Activated T-cell treated with anti-CD3 and anti-CD28 coated beads, Interleukin-2, amount 50 U/mL, for 4 hours (primary cell): ENCODE measurements around the gene CASP8. TPM values are rescaled to one million over a fixed set of nuclear protein-coding genes. Genes with fewer than 3 reads are reported as not detected.
"Not testable (repeated sequence)": the region's sequence is repeated elsewhere in the genome, so short reads cannot be mapped to it uniquely, and the experiment has no call there.

Experiments used
- ATAC-seq, 2 donors: fragments of 200-7000 bp; cut with Tn5 transposase; one replicate each; pipeline ENCODE4 v1.10.0; 2021
- DNase-seq: peaks from one replicate; pipeline ENCODE4 v3.0.0-alpha.2; 2020
- H3K27me3 Mint-ChIP-seq: one replicate; pipeline ENCODE4 v1.8.0; 2021; ENCODE audit warnings: low read depth, mixed read lengths
- H3K36me3 Mint-ChIP-seq: one replicate; pipeline ENCODE4 v1.8.0; 2022; ENCODE audit warnings: mixed read lengths; ENCODE audit not compliant: insufficient read depth
- H3K4me1 Mint-ChIP-seq: one replicate; pipeline ENCODE4 v1.8.0; 2021; ENCODE audit warnings: low read depth, mixed read lengths
- H3K4me3 Mint-ChIP-seq: one replicate; pipeline ENCODE4 v1.8.0; 2021; ENCODE audit warnings: mild to moderate bottlenecking, moderate library complexity, mixed read lengths
- H3K9me3 Mint-ChIP-seq: one replicate; pipeline ENCODE4 v1.8.0; 2021; ENCODE audit warnings: mixed read lengths
- total RNA-seq, 3 donors: library from RNA; stranded (reverse); gene quantifications; one replicate each; pipeline ENCODE4 v1.2.1, GENCODE V29; 2021

The CASP8 gene
- total RNA-seq, 3 donors from 2014 or later, result 31.6 to 45.8 (median 36.9) TPM

DNA sequence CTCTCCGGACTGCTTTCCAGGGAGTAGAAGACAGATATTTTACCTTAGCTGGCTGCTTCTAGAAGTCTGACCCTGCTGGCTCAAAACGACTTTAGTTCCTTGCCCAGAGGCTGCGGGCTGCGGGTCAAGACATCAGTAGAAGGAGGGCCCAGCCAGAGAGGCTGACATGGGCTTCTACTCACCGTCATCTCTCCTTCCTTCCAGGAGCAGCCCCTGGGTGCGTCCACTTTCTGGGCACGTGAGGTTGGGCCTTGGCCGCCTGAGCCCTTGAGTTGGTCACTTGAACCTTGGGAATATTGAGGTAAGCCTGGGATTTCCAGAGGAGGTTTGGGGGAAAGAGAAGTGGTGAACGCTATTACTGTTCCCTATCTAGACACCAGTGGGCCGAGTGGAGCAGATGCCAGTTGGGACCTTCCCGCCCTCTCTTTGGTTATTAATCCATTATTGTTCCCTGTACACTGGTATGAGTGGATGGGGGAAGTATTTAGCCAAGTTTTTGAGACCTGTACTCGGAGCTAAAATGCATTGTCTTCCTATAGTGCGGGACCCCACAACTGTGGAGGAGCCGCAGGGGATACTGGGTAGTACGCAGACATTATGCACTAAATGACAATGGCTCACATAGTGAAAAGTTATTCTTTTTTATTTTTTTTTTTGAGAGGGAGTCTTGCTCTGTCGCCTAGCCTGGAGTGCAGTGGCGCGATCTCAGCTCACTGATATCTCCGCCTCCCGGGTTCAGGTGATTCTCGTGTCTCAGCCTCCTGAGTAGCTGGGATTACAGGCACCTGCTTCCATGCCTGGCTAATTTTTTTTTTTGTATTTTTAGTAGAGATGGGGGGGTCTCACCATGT lies 26.3 kb upstream of the CASP8 start:
- H3K9me3 Mint-ChIP-seq, result no peaks in the 10 kb centered on the region
- DNase-seq (no peak), ATAC-seq (peak; percentile 14 to 21)
- no peaks in the 10 kb centered on the region for H3K27me3 Mint-ChIP-seq
- peaks cover 10% of the 10 kb centered on the region for H3K36me3 Mint-ChIP-seq
- H3K4me1 Mint-ChIP-seq, result peaks cover 50% of the 10 kb centered on the region
- peak overlapping the region; percentile 95 for H3K4me3 Mint-ChIP-seq

DNA sequence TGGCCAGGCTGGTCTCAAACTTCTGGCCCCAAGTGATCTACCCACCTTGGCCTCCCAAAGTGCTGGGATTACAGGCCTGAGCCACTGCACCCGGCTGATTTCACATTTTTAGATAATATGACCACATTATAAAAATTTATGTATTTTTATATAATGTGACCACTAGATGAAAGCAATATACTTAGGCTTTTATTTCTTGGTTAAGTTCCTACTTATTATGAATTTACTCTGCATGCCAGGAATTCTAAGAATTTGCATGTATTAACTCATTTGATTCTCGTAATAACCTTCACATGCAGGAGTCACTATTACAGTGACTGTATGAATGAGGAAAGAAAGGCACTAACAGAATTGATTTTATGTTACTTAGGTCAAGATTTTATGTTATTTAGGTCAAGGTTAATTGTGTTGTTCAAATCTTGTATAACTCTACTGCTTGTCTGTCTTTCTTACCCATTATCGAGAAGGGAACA lies 25.6 kb upstream of the CASP8 start:
- Mint-ChIP-seq H3K27me3 (no peaks in the 10 kb centered on the region), H3K4me1 (peaks cover 52% of the 10 kb centered on the region), H3K36me3 (peaks cover 14% of the 10 kb centered on the region), H3K9me3 (no peaks in the 10 kb centered on the region), H3K4me3 (peak overlapping the region; percentile 95)
- no peak for ATAC-seq
- no peak for DNase-seq

DNA sequence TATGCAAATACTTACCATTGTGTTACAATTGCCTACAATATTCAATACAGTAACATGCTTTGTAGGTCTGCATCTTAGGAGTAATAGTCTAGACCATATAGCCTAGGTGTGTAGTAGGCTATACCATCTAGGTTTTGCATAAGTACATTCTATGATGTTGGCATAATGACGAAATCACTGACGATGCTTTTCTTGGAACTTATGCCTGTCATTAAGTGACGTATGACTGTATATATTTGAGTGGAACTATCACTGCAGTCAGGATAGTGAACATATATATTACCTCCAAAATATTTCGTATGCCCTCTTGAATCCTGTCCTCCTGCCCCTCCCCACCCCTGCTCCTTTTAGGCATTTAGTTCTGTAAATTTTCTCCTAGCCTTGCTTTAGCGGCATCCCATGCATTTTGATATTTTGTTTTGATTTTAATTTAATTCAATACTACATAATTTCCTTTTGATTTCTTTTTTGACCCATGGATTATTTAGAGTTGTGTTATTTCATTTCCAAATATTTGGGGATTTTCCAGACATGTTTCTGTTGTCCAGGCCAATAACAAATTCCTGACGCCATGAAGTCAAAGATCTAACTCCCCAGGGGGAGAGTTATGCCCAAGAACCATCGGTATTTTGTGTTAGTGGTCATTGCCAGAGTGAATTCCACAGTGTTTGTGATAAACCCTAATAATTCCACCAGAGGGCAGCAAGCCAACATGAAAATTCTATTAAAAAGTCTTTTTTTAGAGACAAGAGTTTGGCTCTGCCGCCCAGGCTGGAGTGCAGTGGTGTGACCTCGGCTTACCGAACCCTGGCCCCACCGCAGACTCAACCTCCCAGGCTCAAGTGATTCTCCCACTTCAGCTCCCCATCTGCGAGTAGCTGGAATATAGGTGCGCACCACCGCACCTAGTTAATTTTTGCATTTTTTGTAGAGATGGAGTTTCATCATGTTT lies 24.2 kb upstream of the CASP8 start:
- Mint-ChIP-seq H3K4me1 (peaks cover 60% of the 10 kb centered on the region), H3K36me3 (peaks cover 29% of the 10 kb centered on the region), H3K4me3 (peak overlapping the region; percentile 95), H3K27me3 (no peaks in the 10 kb centered on the region), H3K9me3 (peaks cover 8% of the 10 kb centered on the region)
- ATAC-seq (peak in 1 of 2 donors; percentile 6), DNase-seq (peak; percentile 44)

DNA sequence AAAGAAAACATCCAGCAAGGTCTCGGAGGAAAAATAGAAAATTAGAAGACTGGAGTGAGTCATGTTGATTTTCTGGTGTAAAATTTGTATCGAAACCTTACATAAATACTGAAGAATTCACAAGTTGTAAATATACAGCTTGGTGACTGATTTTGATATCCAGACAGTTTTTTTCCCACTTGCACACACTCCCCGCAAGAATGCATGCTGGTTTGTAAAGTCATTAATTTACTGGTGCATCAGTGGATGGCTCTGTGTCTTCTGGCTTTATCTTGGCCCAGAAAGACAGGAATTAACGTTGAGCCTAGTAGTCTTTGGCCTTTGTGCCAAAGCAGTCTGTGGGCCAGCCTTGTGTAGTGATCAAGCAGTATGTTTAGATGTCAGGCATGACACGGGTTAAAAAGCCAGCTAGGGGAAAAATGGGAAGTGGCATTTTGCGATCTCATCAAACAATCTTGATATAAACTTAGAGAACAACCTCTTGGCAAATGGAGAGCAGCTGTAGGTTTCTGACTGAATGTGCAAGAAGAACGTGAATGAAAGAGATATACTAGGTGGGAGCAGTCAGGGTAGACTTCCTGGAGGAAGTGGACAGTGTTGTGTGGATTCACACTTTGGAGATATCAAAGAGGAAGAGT lies 22.7 kb upstream of the CASP8 start:
- Mint-ChIP-seq H3K4me3 (no peak overlapping the region), H3K36me3 (peaks cover 36% of the 10 kb centered on the region), H3K27me3 (no peaks in the 10 kb centered on the region), H3K4me1 (peaks cover 59% of the 10 kb centered on the region), H3K9me3 (peaks cover 18% of the 10 kb centered on the region)
- ATAC-seq (no peak), DNase-seq (no peak)

DNA sequence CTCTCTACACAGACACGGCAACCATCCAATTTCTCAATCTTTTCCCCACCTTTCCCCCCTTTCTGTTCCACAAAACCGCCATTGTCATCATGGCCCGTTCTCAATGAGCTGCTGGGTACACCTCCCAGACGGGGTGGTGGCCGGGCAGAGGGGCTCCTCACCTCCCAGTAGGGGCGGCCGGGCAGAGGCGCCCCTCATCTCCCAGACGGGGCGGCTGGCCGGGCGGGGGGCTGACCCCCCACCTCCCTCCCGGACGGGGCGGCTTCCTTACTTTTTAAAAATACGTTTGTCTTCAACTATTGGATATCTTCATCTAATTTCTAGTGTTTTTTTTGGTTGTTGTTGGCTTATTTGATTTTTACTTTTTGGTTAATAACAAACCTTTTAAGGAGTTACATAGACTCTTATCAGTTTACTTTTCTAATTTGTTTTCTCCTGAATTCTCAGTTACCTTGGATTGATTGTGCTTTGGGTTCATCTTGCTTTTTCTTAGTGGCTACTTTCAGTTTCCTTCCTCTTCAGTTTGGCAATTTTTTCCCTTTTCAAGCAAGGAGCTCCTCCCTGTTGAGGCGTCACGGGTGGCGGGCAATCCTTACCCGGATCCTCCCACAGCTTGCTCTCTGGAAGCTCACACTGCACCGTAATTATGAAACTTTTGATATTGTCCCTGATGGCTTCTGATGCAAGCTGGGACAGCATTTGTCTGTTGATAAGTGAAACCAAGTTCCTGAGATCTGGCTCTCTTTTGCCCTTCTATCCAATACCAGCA lies 21.0 kb upstream of the CASP8 start:
- Mint-ChIP-seq H3K36me3 (peaks cover 37% of the 10 kb centered on the region), H3K9me3 (peaks cover 18% of the 10 kb centered on the region), H3K4me1 (peaks cover 66% of the 10 kb centered on the region)
- DNase-seq, H3K27me3 Mint-ChIP-seq, H3K4me3 Mint-ChIP-seq, ATAC-seq: not testable (repeated sequence)

DNA sequence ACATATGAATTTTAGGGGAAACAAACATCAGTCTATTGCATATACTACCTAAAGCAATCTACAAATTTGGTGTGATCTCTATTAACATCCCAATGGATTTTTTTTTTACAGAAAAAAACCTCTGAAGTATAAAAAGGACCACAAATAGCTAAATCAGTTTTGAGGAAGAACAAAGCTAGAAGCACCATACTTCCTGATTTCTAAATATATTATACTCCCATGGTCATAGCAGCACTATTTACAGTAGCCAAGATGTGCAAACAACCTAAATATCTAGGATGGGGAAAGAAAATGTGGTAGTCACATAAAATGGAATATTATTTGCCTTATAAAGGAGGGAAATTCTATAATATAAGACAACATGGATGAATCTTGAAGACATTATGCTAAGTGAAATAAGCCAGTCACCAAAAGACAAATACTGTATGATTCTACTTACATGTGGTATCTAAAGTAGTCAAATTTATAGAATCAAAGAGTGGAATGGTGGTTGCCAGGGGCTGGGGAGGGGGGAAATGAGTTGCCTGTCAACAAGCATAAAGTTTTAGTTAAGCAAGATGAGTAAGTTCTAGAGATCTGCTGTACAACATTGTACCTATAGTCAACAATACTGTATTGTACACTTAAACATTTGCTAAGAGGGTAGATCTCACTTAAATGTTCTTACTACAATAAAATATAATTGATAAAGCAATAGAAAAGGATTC lies 17.6 kb upstream of the CASP8 start:
- Mint-ChIP-seq H3K27me3 (no peaks in the 10 kb centered on the region), H3K4me3 (no peak overlapping the region), H3K9me3 (peaks cover 18% of the 10 kb centered on the region), H3K4me1 (peaks cover 69% of the 10 kb centered on the region), H3K36me3 (peaks cover 35% of the 10 kb centered on the region)
- DNase-seq (no peak), ATAC-seq (peak; percentile 40 to 58)

DNA sequence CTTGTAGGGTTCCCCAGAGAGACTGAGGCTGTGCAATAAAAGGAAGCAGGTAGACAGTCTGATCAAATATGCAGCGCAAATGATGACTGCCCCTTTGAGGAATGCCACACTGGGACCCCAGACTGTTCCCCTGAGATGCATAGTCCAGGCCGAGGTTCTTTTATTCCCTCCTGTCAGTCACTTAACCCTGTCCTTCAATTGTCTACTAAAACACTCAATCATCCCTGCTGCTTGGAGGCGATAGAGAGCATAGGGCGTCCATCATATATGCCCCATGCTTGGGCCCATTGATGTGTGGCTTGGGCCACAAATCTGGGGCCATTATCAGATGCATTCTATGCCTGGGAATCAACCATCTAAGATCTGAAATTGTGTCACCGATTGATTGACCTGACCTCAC lies 15.5 kb upstream of the CASP8 start:
- H3K36me3 Mint-ChIP-seq, result peaks cover 35% of the 10 kb centered on the region
- H3K27me3 Mint-ChIP-seq, result no peaks in the 10 kb centered on the region
- H3K4me1 Mint-ChIP-seq, result peaks cover 76% of the 10 kb centered on the region
- peaks cover 18% of the 10 kb centered on the region for H3K9me3 Mint-ChIP-seq
- no peak for ATAC-seq
- no peak overlapping the region for H3K4me3 Mint-ChIP-seq
- DNase-seq, result no peak

DNA sequence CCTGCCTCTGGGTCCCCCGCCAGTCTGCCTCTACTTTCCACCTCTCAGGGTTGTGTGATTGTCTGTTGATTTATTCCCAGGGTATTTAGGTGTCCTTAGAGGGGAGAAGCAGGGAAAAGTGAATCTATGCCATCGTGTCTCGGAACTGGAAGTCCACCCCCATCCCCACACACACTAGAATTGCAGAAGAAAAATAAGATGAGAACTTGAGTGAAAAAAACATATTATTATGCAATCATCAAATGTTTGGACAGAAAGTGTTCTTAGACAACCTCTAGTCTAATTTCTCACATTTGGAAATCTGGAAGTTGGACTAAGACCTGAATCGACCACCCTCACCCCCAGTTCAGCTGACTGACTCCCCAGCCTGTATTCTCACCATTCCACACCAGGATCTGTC lies 14.1 kb upstream of the CASP8 start:
- DNase-seq, result no peak
- H3K27me3 Mint-ChIP-seq, result no peaks in the 10 kb centered on the region
- peaks cover 15% of the 10 kb centered on the region for H3K9me3 Mint-ChIP-seq
- H3K4me1 Mint-ChIP-seq, result peaks cover 74% of the 10 kb centered on the region
- no peak for ATAC-seq
- no peak overlapping the region for H3K4me3 Mint-ChIP-seq
- peaks cover 31% of the 10 kb centered on the region for H3K36me3 Mint-ChIP-seq

DNA sequence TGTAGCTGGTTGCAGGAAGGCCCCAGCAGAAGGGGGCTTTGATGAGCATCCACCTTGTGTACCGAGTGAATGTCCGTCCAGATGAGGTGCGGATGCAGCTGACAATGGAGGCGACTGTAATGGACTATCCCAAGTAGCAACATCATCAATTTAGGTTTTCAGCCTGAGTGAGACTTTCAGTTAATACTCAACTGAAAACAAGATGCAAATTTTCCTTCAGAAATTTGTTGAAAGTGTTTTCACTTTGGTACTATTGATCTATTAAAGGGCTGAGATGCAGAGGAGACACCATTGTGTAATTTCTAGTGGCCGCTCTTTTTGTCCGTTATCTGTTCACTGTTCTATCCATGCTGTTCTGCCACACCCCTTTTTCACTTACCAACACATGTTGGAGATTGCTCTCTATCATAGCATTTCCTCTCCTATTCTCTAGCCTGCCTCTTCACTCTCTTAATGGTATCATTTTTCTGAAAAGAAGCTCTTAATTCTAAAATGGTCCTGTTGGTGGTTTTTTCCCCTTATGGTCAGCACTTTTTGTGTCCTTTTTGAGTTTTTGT lies 12.0 kb upstream of the CASP8 start:
- Mint-ChIP-seq H3K9me3 (peaks cover 7% of the 10 kb centered on the region), H3K4me3 (no peak overlapping the region), H3K4me1 (peaks cover 75% of the 10 kb centered on the region), H3K27me3 (no peaks in the 10 kb centered on the region), H3K36me3 (peaks cover 26% of the 10 kb centered on the region)
- ATAC-seq, result no peak
- no peak for DNase-seq

DNA sequence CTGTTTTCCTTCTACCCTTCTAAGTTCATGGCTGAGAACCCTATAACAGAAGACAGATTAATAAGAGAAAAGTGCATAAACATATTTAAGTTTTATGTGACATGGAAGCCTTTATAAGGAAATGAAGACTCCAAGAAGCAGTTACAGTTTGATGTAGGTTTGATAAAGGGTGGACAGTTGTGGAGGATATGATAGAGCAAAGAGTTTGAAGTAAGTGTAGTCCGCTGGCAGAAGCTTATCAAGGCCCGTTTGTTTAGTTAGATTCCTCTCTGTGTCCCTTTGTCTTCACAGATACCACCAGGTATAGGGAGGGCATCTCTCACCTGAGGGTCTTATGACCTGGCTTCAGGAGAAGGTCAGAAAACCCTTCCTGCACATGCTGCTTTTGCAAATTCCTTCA lies 10.4 kb upstream of the CASP8 start:
- ATAC-seq (no peak), DNase-seq (no peak)
- H3K27me3 Mint-ChIP-seq, result no peaks in the 10 kb centered on the region
- H3K9me3 Mint-ChIP-seq, result peaks cover 7% of the 10 kb centered on the region
- peaks cover 76% of the 10 kb centered on the region for H3K4me1 Mint-ChIP-seq
- H3K36me3 Mint-ChIP-seq, result peaks cover 24% of the 10 kb centered on the region
- no peak overlapping the region for H3K4me3 Mint-ChIP-seq

DNA sequence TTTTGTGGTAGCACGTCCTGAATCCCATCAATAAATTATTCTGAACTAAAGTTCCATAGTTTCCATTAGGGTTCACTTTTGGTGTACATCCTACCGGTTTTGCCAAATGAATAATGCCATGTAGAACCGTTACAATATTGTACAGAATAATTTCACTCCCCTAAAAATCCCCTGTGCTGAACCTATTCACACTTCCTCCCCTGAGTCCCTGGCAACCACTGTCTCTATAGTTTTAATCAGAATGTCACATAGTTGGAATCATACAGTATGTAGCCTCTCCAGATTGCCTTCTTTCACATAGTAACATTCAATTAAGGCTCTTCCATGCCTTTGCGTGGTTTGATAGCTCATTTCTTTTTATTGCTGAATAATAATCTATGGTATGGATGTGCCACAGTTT lies 9.6 kb upstream of the CASP8 start:
- Mint-ChIP-seq H3K4me3 (no peak overlapping the region), H3K9me3 (peaks cover 7% of the 10 kb centered on the region), H3K4me1 (peaks cover 77% of the 10 kb centered on the region), H3K27me3 (no peaks in the 10 kb centered on the region), H3K36me3 (peaks cover 24% of the 10 kb centered on the region)
- no peak for ATAC-seq
- DNase-seq, result no peak

DNA sequence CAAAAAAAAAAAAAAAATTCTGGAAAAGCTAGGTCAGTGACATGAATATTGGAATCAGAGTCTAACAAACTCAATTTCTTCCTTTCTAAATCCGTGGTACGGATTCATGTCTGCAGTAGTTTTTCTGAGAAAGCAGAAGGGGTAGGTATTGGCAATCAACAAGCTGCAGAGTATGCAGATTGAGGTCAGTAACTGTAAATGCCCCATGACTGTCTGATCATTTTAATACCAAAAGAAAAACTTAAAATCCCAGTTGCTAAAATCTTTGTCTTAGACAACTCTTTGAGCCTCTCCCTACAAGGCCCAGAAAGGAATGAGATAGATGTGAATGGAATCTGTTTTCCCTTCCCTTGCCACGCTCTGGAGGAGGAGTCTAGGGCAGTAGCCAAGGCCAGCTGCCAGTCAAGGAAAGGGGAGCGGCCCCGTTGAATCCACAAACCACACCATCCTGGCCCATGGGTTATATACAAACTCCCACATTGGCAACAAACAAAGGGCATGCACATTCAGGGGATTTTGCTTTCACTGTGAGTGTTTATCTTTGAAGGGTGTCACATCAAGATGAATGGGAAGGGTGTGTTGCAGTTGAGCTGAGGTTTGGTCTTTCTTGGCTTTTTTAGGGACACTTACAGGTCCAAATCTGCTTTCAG lies 6.1 kb upstream of the CASP8 start:
- no peak for ATAC-seq
- peaks cover 89% of the 10 kb centered on the region for H3K4me1 Mint-ChIP-seq
- peaks cover 18% of the 10 kb centered on the region for H3K36me3 Mint-ChIP-seq
- no peaks in the 10 kb centered on the region for H3K27me3 Mint-ChIP-seq
- no peak overlapping the region for H3K4me3 Mint-ChIP-seq
- DNase-seq, result no peak
- peaks cover 7% of the 10 kb centered on the region for H3K9me3 Mint-ChIP-seq
